Left renal cortex interstitium (tissue), 4 donors: ENCODE measurements around the gene GGCX. TPM values are rescaled to one million over a fixed set of nuclear protein-coding genes. Genes with fewer than 3 reads are reported as not detected.
A peak's percentile ranks its signal among the peaks of the same experiment; 100 is the strongest.
"Not testable (repeated sequence)": the region's sequence is repeated elsewhere in the genome, so short reads cannot be mapped to it uniquely, and the experiment has no call there.

Source experiments
- DNase-seq, 4 donors: peaks; one replicate each; pipeline ENCODE4 v3.0.0-alpha.2; 2013; ENCODE audit warnings: low read depth in 4 of 4, low spot score in 2 of 4, missing footprints in 1 of 4
- polyA plus RNA-seq, 4 donors: library from polyadenylated mRNA; unstranded; fragments of 120-200 nt; gene quantifications; one replicate each; pipeline ENCODE4 v1.2.1, GENCODE V29; 2013; ENCODE audit not compliant: insufficient read length in 4 of 4

GGCX gene
- 10 to 100 TPM; 42.1 to 48.1 (median 43.3) TPM for polyA plus RNA-seq

DNA sequence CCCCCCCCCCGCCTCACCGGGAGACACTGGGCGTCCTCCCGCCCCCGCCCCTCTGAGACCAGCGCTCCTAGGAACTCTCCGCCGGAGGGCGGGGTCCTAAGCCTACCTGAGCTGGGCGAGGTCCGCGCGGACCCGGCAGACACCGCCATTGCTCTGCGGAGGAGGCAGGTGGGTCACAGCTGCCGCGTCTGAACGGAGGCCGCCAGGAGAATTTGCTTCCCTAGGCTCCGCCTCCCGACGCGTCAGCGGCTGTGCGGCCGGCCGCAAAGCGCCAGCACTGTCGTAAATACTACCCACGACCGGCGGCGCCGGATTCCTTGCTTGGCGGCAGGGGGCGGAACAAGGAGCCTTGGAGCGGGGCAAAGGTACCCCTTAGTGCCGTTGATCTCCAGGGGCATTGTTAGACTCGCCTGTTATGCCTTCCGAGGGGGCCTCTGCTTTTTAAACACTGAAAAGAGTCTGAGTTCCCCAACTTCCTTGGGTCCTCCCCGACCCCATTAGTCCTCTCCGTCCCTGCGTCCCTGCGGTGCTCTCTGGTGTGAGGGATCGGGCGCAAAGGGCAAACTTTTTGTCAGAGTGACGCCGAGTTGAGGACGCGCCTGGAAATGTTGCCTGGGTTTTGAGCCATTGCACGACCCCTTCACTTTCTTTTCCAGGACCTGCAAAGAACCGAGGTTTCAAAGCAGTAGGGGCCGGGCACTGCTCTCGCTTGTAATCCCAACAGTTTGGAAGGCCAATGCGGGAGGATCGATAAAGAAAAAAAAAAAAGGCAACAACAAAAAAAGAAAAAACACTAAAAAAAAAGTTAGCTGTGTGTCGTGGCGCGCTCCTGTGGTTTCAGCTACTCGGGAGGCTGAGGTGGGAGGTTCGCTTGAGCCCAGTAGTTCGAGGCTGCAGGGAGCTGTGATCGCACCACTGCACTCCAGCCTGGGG lies at the start of gene GGCX:
Gene GGCX, minus strand, starts transcription at position 214 of the 933 bp plus-strand sequence. Its CDS starts 65 bp downstream, at position 149.
- DNase-seq: peak in 3 of 4 donors; percentile 87 to 95 (median 91)

GRCh38 chr2:85607268-85608215 lies 46.2 kb upstream of the GGCX start:
- DNase-seq: no peak

GRCh38 chr2:85606116-85606455 lies 44.8 kb upstream of the GGCX start:
- DNase-seq: no peak

- peak in 1 of 4 donors; percentile 59 for DNase-seq
These were observed 44.3 kb upstream of the GGCX start for GRCh38 chr2:85605406-85606115.

DNA sequence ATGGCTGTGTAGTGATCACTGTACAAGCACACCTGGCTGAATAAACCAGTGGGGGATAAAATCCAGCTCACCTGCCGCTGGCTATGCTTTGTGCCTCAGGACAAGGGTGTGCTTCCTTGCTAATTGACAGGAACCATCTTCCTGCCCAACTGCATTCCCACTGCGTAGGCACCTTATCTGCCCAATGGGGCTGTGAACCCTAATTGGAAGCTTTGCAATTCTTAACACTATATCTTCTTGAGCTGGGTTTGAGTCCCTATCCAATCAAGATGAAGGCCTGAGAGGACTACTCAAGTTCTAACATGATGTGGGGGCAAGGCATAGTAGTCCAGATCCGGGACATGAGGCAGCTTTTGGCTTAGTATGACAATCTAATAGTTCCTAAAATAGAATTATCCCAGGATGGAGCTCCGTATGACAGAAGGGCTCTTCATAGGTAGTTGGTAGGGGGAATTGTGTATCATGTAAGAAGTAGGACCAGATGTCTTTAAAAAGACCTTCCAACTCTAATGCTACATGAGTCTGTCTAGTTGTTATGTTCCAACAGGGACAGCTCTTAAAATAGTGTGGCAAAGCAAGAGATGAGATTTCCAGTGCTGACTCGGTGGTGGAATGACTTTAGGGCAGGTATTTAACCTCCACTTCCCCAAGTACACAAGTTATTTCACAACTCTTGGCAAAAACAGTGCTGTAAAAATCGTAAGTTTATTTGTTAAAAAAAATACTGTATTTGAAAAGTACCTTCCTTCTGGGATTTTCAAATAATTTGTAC lies 43.5 kb upstream of the GGCX start:
- no peak for DNase-seq

- not testable (repeated sequence) for DNase-seq
These were observed 42.8 kb upstream of the GGCX start for GRCh38 chr2:85604133-85604444.

- DNase-seq: peak in 1 of 4 donors; percentile 91
These were observed 41.4 kb upstream of the GGCX start, which contains the start of gene TMEM150A for GRCh38 chr2:85602476-85603234. Gene TMEM150A (minus strand): TSS chr2:85602698. CDS start chr2:85601948, 750 bp downstream.

DNA sequence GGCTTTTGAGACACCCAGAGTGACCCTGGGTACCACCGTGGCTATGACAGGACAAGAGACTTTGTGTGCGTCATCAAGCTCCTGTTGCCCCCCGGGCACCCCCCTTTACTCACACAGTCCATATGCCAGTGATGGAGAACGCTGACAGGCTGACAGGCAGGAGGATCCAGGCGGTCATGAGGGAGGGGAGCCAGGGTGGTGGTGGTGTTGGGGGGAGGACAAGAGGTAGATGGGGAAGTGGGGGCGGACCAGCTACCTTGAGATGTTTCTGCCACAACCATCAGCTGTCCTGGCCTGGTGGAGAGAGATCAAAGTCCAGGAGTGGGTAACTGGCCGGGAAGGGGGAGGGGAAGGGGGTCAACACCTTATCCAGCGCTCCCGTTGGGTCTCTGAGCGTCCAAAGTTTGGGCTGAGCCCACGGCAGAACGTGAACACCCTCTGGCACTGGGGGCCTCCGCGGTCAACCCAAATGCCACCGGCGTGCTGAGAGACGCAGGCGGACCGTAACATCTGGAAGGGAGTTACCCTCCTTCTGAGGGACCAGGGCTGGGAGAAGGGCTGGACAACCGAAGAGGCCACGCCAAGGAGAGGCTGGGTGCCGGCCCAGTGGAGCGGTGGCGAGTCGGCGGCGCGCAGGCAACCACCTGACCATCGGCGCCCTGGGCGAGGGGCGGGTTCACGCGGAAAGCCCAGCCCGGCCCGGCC lies 40.6 kb upstream of the GGCX start:
- DNase-seq: no peak

- DNase-seq: no peak
These were observed 39.9 kb upstream of the GGCX start for GRCh38 chr2:85600951-85601770.

GRCh38 chr2:85600235-85600575 lies 38.9 kb upstream of the GGCX start:
- DNase-seq: no peak

GRCh38 chr2:85599468-85600234 lies 38.4 kb upstream of the GGCX start:
- DNase-seq: no peak

- no peak for DNase-seq
These were observed 37.5 kb upstream of the GGCX start for GRCh38 chr2:85598594-85599340.

DNA sequence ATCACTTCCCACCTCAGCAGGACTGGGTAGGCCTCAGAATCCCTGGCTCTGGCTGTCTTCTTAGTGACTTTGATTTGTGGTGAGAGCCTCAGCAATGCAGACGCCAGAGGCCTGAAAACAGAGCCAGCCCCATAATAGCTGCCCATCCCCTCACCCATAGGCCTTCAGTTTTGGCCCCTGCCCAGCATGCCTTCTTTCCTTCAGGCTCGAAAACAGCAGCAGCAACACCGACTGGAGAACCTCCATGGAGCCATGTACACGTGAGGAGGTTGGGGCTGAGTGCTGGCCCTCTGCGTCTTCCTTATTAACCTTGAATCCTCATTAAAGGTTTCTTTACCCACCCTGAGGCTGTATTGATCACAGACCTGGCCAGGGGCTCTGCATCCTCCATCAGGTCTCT lies 35.9 kb upstream of the GGCX start:
- DNase-seq: no peak

DNA sequence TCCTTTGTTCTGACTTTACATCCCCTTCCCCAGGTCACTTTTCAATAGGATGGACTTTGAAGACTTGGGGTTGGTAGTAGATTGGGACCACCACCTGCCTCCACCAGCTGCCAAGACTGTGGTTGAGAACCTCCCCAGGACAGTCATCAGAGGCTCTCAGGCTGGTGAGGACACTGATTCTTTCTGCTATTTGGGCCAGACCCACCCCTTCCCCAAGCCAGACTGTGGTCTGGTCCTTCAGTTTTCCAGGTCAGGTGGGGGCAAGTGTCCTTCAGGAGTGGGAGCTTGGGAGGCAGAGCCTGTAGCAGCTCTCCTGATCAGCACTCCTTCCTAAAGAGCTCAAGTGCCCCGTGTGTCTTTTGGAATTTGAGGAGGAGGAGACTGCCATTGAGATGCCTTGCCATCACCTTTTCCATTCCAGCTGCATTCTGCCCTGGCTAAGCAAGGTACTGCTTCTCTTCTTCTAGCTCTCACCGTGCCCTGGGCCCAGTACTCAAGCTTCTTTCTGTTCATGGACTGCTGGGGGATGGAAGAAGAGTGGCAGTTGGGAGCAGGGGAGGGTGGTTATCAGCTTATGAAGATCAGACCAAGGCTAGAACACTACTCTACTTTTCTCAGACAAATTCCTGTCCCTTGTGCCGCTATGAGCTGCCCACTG lies 35.3 kb upstream of the GGCX start:
- no peak for DNase-seq

DNA sequence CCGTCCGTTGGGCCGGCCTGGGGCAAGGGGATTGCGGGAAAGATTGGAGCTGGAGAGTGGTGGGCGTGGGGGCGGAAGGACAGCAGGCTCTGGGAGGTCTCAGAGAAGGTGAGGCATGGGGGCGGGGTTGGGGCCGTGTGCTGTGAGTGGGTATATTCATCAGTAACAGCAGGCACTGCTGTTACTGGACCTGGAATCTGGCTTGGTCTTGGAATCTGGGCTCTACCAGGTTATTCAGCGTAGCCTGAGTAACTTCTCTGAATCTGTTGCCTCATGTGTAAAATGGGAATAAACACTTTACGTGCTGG lies 34.7 kb upstream of the GGCX start:
- DNase-seq: no peak
